Fibroblast of pulmonary artery (primary cell): ENCODE measurements around the gene RPIA.

Source experiments
- DNase-seq: peaks from one replicate; pipeline ENCODE4 v3.0.0-alpha.2; 2010; ENCODE audit warnings: low read depth
- H3K4me3 ChIP-seq: replicated peaks from 2 replicates; pipeline ENCODE4 v1.5.1; 2011; ENCODE audit warnings: low read depth, mild to moderate bottlenecking, control low read depth, low read length, moderate library complexity
- CTCF ChIP-seq: IDR thresholded peaks from 2 replicates; pipeline ENCODE4 v1.5.1; 2011; ENCODE audit warnings: mild to moderate bottlenecking, control low read depth, low read length, inconsistent platforms; ENCODE audit errors: missing control alignments

Gene RPIA

GRCh38 chr2:88669482-88670214 is 21.8 kb upstream of the RPIA start:
- peak; percentile 67 for DNase-seq
- no peak overlapping the region for H3K4me3 ChIP-seq
- peak; percentile 72 for TF ChIP-seq CTCF

GRCh38 chr2:88671786-88672427 is 19.6 kb upstream of the RPIA start:
- peak; percentile 73 for DNase-seq
- H3K4me3 ChIP-seq = no peak overlapping the region
- TF ChIP-seq CTCF = peak; percentile 85

GRCh38 chr2:88673363-88673762 is 18.1 kb upstream of the RPIA start:
- no peak overlapping the region for H3K4me3 ChIP-seq
- TF ChIP-seq CTCF = no peak
- no peak for DNase-seq

GRCh38 chr2:88680266-88680902 is 11.1 kb upstream of the RPIA start:
- no peak overlapping the region for H3K4me3 ChIP-seq
- no peak for DNase-seq
- TF ChIP-seq CTCF = no peak

- DNase-seq = no peak
- no peak for TF ChIP-seq CTCF
- no peak overlapping the region for H3K4me3 ChIP-seq
Measured at GRCh38 chr2:88680916-88681315, 10.6 kb upstream of the RPIA start.

- no peak for TF ChIP-seq CTCF
- no peak overlapping the region for H3K4me3 ChIP-seq
- no peak for DNase-seq
Measured at GRCh38 chr2:88683160-88684021, 8.1 kb upstream of the RPIA start.
